Stimulated activated CD4-positive, alpha-beta T cell treated with anti-CD3 and anti-CD28 coated beads, Interleukin-12 subunit alpha, Interleukin-12 subunit beta, amount 100 ng/mL, for 48 hours (primary cell): Measurements from ENCODE around the gene TSPAN18.

Experiments
- DNase-seq, 3 donors: peaks; one replicate each; pipeline ENCODE4 v3.0.0-alpha.2; 2020; ENCODE audit warnings: low read depth in 2 of 3, low spot score in 1 of 3

TSPAN18 gene

DNA sequence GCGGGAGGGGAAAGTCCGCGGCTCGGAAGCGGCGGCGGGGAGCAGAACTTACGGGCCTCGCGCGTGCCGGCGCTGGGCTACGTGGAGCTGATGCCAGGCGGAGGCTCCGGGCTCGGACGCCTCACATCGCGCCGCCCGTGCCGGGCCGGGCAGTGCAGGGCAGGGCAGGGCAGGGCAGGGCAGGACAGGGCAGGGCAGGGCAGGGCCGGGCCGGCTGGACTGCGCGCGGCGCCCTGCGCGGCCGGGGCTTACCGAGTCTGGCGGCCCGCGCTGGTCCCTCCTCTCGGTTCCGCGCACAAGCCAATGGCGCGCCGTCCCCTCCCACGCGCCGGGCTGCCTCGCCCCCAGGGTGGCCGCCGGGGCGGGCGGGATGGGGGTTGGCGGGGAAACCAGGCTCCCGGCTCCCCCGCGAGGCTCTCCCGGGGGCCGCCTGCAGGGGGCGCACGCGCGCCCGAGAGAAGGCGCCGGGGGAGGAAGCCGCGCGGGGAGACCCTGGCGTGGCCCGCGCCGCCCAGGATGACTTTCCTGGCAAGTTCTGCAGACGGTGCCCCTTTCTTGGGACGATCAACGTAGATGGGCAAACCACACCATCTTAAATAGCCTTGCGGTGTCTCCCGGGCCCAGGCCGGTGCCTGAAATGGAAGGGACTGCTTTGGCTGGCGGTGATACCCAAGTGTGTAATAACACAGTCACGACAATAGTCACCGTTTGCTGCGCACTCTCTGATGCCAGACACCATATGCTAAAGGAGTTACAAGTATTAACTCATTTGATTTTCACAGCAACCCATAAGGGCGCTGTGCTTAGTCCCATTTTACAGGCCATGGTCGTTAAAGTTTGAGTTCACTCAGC is 224.1 kb downstream of the TSPAN18 start, which contains the start of gene TP53I11:
TSS of gene TP53I11 (minus strand) at position 259 of the 852 bp plus-strand sequence. CDS start 12,548 bp downstream, outside the sequence.
- DNase-seq = peak; percentile 33 to 70 (median 58)

DNA sequence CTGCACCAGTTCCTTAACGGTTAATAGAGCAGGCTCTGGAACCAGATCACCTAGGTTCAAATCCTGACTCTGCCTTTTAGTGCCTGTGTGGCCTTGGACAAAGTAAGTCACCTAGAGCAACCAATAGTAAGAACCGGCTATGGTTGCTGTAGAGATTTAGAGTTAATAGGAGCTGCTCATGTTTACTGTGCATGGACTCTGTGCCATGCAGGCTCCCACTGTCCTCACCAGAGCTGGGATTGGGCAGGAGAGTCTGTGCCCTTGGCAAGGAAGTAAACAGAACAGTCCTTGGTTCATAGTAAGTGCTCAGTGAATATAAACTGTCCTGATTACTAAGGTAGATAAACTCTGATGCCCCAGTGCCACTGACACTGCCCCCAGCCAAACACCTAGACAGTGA is 225.3 kb downstream of the TSPAN18 start:
- DNase-seq = no peak

GRCh38 chr11:44952500-44953260 is 225.9 kb downstream of the TSPAN18 start:
- no peak for DNase-seq

DNA sequence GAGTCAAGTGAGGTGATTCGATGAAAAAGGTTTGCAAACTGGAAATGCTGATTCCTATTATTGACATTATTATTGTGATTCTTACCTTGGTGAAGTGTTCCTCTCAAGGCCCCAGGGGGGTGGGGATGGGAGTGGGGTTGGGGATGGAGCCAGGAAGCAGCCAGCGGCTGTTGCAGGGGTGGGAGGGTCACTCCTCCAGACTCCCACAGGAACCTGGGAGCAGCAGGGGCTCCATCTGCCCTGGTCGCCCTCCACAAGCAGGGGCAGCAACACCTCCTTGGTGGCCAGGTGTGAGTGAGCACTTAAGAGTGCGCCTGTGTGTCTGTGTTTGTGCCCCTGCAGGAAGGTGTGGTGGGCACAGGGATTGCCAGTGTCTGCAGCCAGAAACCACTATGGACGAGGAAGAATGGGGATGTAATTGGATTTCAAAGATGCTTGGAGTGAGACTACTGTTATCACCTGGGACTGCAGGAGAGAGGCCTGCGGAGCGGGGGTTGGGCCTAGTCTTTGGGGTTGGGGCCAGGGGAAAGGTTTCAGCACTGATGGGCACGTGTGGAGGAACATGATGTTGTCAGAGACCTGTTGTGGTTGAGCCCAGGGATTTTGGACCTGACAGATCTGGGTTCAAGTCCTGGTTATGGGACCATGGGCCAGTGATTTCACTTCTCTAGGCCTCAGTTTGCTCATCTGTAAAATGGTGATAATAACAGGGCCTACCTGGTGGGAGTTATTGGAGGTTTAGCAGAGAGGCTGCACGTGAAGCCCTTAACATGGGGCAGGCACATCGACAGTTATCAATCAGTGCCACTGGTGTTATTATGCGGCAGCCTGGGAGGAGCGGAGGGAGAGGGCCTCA is 227.5 kb downstream of the TSPAN18 start:
- no peak for DNase-seq

- no peak for DNase-seq
Measured at GRCh38 chr11:44955015-44955738, 228.4 kb downstream of the TSPAN18 start.

- DNase-seq = no peak
Measured at GRCh38 chr11:44957040-44957515, 230.3 kb downstream of the TSPAN18 start.

- no peak for DNase-seq
Measured at GRCh38 chr11:44957776-44958564, 231.2 kb downstream of the TSPAN18 start.

DNA sequence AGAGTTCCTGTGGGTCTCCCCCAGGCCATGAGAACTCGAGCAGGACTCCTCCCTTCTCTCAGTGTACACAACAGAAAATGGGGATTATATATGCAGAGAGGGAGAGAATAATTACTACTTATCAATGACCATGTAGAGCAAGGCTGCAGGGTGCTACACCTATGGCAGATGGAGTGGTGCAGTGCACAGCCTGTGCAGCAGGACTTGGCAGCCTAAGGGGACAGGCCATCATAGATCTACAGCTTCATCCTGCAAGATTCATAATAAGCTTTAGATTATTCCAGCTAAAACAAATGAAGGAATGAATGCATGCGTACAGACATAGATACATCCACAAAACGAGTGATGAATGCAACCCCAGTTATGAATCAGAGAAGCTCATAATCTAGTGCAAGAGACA is 232.3 kb downstream of the TSPAN18 start:
- no peak for DNase-seq

DNA sequence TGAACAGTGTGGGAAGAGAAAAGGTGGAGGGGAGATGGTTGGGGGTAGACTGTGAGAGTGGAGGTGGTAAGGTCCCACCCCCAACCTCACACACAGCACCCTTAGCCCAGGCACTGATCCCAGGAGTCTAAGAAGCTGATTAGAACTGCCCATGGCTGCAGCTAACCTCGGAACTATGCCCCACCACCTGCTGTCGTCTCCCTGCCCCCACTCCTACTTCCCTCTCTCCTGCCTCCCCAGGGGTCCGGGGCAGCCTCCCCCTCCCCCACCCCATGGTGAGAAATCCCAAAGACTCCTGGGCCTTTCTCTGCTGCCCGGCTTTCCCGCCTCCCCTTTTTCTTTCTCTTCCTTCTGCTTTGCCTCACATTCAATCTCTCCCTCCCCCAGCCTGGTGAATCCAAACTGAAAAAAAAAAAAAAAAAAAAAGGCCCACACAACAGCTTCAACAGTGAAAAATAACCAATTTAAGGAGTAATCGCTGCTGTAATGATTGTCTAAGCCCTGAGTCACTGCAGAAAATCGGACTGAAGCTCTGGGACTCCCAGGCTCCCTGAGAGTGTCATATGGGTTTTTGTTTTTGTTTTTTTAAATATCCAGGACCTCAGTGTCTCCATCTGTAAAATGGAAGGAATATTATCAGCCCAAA is 233.6 kb downstream of the TSPAN18 start:
- no peak for DNase-seq

GRCh38 chr11:44962464-44962863 is 235.7 kb downstream of the TSPAN18 start:
- DNase-seq = no peak

DNA sequence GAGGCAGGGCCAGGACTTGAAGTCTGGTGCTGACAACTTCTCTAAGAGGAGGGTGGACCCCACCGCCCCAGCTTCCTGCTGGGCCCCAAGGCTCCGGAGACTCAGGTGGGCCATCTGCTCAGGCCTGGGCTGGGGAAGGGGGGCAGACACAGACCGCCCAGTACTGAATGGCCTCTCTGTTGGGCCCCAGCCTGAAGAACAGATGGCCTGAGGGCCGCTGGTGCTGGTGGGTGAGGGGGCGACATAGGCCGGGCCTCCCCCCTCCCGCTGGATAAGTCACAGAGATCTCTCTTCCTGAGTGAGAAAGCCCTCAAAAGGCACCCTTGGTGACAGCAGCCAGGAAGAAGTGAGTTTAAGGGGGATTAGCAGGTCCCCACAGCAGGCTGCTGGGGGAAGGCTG is 236.4 kb downstream of the TSPAN18 start:
- no peak for DNase-seq

GRCh38 chr11:44963948-44964347 is 237.2 kb downstream of the TSPAN18 start:
- no peak for DNase-seq

DNA sequence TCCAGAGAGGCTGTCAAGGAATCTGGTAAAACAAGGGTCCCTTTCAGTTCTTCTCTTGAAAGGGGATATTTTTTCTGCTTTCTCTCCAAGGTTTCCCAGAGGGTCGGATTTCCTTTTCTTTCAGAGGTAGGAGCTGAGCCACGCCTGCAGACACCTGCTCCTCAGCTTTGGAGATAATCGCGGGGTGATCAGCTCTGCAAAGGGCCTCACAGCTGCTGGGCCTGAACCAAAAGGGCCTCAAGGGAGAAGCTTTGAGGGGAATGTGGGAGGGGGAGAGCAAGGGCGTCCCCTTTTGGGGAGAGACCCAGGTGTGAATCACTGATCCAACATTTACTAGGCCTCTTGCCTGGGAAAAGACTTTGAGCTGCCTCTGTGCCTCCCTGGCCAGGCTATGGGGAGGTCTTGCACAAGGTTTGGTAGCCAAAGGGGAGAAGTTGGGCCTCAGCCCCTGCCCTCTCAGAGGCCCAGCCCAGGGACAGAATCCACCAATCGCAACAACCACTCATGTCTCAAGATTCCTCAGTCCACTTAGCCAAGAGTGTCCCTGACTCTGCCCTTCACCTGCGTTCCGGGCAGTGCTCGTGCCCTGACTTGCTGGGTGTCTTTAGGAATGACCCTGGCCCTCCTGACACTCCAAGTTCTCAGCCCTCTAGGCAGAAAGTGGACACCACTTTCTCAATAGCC is 237.9 kb downstream of the TSPAN18 start:
- no peak for DNase-seq

DNA sequence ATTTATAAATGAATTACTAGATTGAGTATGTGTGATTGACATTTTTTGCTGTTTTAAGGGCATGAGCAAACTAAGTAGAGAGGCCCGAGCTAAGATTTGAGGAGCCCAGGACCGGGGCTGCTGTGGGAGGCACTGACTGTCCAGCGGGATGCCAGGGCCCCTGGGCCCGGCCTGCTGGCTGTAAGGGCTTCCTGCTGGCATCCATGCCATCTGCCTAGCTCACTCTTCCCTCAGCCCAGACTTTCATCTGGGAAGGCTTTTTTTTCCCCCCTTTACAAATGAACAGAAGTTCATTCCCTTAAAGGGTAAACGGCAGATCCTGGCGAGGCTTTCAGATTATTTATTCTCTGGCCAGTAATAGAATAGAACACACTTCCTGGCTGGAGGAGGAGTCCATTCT is 239.9 kb downstream of the TSPAN18 start:
- DNase-seq = no peak

DNA sequence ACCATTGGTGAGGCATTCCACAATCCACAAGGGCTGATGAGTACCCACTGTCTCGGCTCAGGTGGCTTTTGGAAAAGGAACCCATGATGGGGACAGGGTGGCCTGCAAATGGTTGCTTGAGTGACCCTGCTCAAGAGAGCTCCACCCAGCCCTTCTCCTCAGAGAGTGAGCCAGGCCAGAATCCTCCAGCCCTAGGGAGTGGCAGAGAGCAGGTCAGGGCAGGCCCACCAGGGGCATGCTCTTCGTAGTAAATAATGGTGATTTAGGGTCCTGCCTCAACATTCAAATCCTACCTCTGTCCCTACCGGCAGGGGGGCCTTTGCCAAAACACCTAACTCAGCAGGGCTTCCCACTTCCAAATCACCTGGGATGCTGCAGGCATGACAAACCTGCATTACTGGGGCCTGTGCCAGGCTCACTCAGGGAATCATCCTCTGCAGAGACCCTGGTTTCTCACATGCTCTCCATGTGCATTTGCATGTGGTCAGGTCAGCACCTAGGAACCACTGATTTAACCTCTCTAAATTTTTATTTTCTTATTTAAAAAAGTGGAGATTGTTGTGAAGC is 241.3 kb downstream of the TSPAN18 start:
- no peak for DNase-seq

GRCh38 chr11:44968510-44968909 is 241.7 kb downstream of the TSPAN18 start:
- no peak for DNase-seq

- no peak for DNase-seq
Measured at GRCh38 chr11:44969651-44970252, 243.0 kb downstream of the TSPAN18 start.

GRCh38 chr11:44970293-44970692 is 243.5 kb downstream of the TSPAN18 start:
- DNase-seq = no peak
